Activated naive CD4-positive, alpha-beta T cell treated with anti-CD3 and anti-CD28 coated beads for 36 hours (primary cell): ENCODE data around the gene RNF114. TPM values are rescaled to one million over a fixed set of nuclear protein-coding genes. Genes with fewer than 3 reads are reported as not detected.
"Not testable (repeated sequence)": the region's sequence is repeated elsewhere in the genome, so short reads cannot be mapped to it uniquely, and the experiment has no call there.

Experiments used
- CTCF ChIA-PET: fragments of 350-600 bp; sonication (Branson Sonifier 250); formaldehyde crosslinking; loops from one replicate; lab custom pipeline; 2021; ENCODE audit warnings: antibody characterized with exemption; lab: Charles Lee
- DNase-seq: peaks from one replicate; pipeline ENCODE4 v3.0.0-alpha.2; 2020
- H3K27ac Mint-ChIP-seq: one replicate; pipeline ENCODE4 v1.8.0; 2021; ENCODE audit warnings: mild to moderate bottlenecking, mixed read lengths
- H3K27me3 Mint-ChIP-seq: one replicate; pipeline ENCODE4 v1.8.0; 2021; ENCODE audit warnings: low read depth, mixed read lengths
- H3K36me3 Mint-ChIP-seq: one replicate; pipeline ENCODE4 v1.8.0; 2021; ENCODE audit warnings: low read depth, mixed read lengths
- H3K4me1 Mint-ChIP-seq: one replicate; pipeline ENCODE4 v1.8.0; 2021; ENCODE audit warnings: low read depth, mixed read lengths
- H3K4me3 Mint-ChIP-seq: one replicate; pipeline ENCODE4 v1.8.0; 2021; ENCODE audit warnings: mild to moderate bottlenecking, moderate library complexity, mixed read lengths
- H3K9me3 Mint-ChIP-seq: one replicate; pipeline ENCODE4 v1.8.0; 2021; ENCODE audit warnings: mixed read lengths
- intact Hi-C: fragments of 100-400 bp; cut with micrococcal nuclease; formaldehyde crosslinking; loops from one replicate; pipeline ENCODE4 v1.15.1; 2023
- total RNA-seq, 2 experiments: library from RNA; stranded (reverse); gene quantifications; one replicate each; pipeline ENCODE4 v1.2.3, GENCODE V29; 2021

RNF114 gene
- total RNA-seq, 2 experiments from 2014 or later, result 72.3 to 76.5 TPM

- CTCF ChIA-PET, result interaction anchor here (0.6 to 1.3 kb wide), 2 partner anchors 37 to 73 kb away, joined by 3 to 4 read pairs; no protein-coding TSS in a partner anchor
- H3K4me3 Mint-ChIP-seq, H3K27me3 Mint-ChIP-seq, H3K36me3 Mint-ChIP-seq, H3K9me3 Mint-ChIP-seq, H3K27ac Mint-ChIP-seq, DNase-seq, intact Hi-C loops: not testable (repeated sequence)
- peaks cover 11% of the 10 kb centered on the region for H3K4me1 Mint-ChIP-seq
These were observed 62.4 kb downstream of the RNF114 start for GRCh38 chr20:49998478-49999188.

- H3K9me3 Mint-ChIP-seq, result no peaks in the 10 kb centered on the region
- H3K36me3 Mint-ChIP-seq, result no peaks in the 10 kb centered on the region
- intact Hi-C loops, result no loop called here
- H3K4me3 Mint-ChIP-seq, result no peak overlapping the region
- no peaks in the 10 kb centered on the region for H3K27me3 Mint-ChIP-seq
- H3K27ac Mint-ChIP-seq, result no peak overlapping the region
- peak; percentile 76 for DNase-seq
- CTCF ChIA-PET, result interaction anchor here (0.6 to 1.3 kb wide), 2 partner anchors 37 to 72 kb away, joined by 3 to 4 read pairs; no protein-coding TSS in a partner anchor
- peaks cover 11% of the 10 kb centered on the region for H3K4me1 Mint-ChIP-seq
These were observed 63.1 kb downstream of the RNF114 start for GRCh38 chr20:49999329-49999728.

GRCh38 chr20:50000548-50001222, 64.5 kb downstream of the RNF114 start:
- H3K4me1 Mint-ChIP-seq, result peaks cover 16% of the 10 kb centered on the region
- CTCF ChIA-PET, result interaction anchor here (0.7 kb wide), 1 partner anchor 1015 kb away, joined by 3 read pairs; no protein-coding TSS in a partner anchor
- DNase-seq, H3K27me3 Mint-ChIP-seq, H3K27ac Mint-ChIP-seq, H3K4me3 Mint-ChIP-seq, H3K36me3 Mint-ChIP-seq, intact Hi-C loops, H3K9me3 Mint-ChIP-seq: not testable (repeated sequence)

- Mint-ChIP-seq H3K36me3 (no peaks in the 10 kb centered on the region), H3K27me3 (peaks cover 5% of the 10 kb centered on the region), H3K4me1 (peaks cover 19% of the 10 kb centered on the region), H3K4me3 (no peak overlapping the region), H3K9me3 (no peaks in the 10 kb centered on the region), H3K27ac (no peak overlapping the region)
- DNase-seq, result no peak
- CTCF ChIA-PET, result interaction anchor here (0.7 to 1.6 kb wide), 3 partner anchors 10 to 114 kb away, joined by 3 to 5 read pairs (median 4); no protein-coding TSS in a partner anchor
- intact Hi-C loops, result no loop called here
These were observed 65.7 kb downstream of the RNF114 start for GRCh38 chr20:50001784-50002311.

GRCh38 chr20:50003253-50003656, 67.1 kb downstream of the RNF114 start:
- Mint-ChIP-seq H3K4me1 (peaks cover 19% of the 10 kb centered on the region), H3K36me3 (no peaks in the 10 kb centered on the region), H3K4me3 (no peak overlapping the region), H3K9me3 (no peaks in the 10 kb centered on the region), H3K27me3 (peaks cover 5% of the 10 kb centered on the region), H3K27ac (no peak overlapping the region)
- DNase-seq, result no peak
- intact Hi-C loops, result no loop called here
- CTCF ChIA-PET, result interaction anchor here (0.6 kb wide), 1 partner anchor 14 kb away, joined by 3 read pairs; no protein-coding TSS in a partner anchor

Other genes starting within 250 kb of the RNF114 start
- 10 to 100 TPM; 18.6 to 19.0 TPM for gene B4GALT5, start 222.5 kb upstream of the RNF114 start, total RNA-seq
- gene SLC9A8, start 123.6 kb upstream of the RNF114 start, total RNA-seq, result 10 to 100 TPM; 11.2 to 11.4 TPM
- 1 to 10 TPM; 6.6 to 7.3 TPM for gene SPATA2, start 20.9 kb upstream of the RNF114 start, total RNA-seq
- under 1 TPM in 1 of 2 experiments, not detected in 1; 0.31 TPM for gene SNAI1, start 46.6 kb downstream of the RNF114 start, total RNA-seq
- gene UBE2V1, start 176.8 kb downstream of the RNF114 start, total RNA-seq, result 100 to 1,000 TPM; 124 to 137 TPM
- gene PEDS1, start 217.3 kb downstream of the RNF114 start, total RNA-seq, result 10 to 100 TPM; 10.4 to 11.2 TPM